ENCODE data around the gene CSNK1A1.

Gene CSNK1A1

DNA sequence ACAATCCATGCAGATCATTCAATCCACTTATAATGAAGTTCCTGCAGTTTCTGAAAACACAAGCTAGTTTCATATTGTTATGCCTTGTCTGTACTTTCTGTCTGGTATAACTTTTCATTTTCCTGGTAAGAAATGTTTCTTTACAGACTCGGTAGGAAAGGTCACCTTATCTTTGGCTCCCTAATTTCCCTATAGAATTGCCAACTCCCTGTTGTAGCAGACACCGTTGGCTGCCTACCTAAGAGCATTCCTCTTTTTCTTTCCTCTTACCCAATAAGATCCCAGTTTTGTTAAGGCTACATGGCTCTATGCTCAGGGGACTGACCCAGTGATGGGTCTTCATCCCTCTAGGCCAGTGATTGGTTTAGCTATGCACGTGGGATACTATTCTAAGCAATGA is 23.9 kb upstream of the CSNK1A1 start:
- TF ChIP-seq FOXP2 (optimal IDR thresholded peaks at IDR 0.05; ENCODE audit: borderline replicate concordance, extremely low read depth, extremely low read length, insufficient read depth) (no peak), POLR2AphosphoS5 (IDR thresholded peaks at IDR 0.05; ENCODE audit: low read depth, low read length) (no peak), TAF1 (IDR thresholded peaks at IDR 0.05; ENCODE audit: borderline replicate concordance, insufficient read depth, low read length) (no peak), SIN3A (IDR thresholded peaks at IDR 0.05; ENCODE audit: borderline replicate concordance, insufficient read depth, low read length) (no peak)
- TF ChIP-seq, protein P1, sequence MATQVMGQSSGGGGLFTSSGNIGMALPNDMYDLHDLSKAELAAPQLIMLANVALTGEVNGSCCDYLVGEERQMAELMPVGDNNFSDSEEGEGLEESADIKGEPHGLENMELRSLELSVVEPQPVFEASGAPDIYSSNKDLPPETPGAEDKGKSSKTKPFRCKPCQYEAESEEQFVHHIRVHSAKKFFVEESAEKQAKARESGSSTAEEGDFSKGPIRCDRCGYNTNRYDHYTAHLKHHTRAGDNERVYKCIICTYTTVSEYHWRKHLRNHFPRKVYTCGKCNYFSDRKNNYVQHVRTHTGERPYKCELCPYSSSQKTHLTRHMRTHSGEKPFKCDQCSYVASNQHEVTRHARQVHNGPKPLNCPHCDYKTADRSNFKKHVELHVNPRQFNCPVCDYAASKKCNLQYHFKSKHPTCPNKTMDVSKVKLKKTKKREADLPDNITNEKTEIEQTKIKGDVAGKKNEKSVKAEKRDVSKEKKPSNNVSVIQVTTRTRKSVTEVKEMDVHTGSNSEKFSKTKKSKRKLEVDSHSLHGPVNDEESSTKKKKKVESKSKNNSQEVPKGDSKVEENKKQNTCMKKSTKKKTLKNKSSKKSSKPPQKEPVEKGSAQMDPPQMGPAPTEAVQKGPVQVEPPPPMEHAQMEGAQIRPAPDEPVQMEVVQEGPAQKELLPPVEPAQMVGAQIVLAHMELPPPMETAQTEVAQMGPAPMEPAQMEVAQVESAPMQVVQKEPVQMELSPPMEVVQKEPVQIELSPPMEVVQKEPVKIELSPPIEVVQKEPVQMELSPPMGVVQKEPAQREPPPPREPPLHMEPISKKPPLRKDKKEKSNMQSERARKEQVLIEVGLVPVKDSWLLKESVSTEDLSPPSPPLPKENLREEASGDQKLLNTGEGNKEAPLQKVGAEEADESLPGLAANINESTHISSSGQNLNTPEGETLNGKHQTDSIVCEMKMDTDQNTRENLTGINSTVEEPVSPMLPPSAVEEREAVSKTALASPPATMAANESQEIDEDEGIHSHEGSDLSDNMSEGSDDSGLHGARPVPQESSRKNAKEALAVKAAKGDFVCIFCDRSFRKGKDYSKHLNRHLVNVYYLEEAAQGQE (IDR thresholded peaks at IDR 0.05; ENCODE audit: insufficient read depth in 1 of 2, low read depth in 2 of 2, low read length in 2 of 2) = no peak

DNA sequence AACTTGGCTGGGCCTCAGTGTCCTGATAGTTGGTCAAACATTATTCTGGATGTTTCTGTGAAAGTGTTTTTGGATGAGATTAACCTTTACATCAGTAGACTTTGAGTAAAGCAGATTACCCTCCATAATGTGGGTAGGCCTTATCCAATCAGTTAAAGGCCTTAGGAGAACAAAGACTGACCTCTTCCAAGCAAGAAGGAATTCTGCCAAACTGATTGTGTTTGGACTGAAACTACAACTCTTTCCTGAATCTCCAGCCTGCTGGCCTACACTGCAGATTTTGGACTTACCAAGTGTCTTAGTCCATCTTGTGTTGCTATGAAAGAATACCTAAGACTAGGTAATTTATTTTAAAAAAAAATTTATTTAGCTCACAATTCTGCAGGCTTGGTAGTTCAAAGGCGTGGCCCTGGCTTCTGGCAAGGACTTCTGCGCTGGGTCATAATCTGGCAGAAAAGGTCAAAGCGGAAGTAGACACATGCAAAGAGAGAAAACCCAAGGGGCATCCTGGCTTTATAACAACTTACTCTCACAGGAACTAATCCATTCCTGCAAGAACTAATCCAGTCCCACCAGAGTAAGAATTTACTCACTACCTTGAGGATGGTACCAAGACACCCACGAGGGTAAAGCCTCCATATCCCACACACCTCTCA is 21.5 kb upstream of the CSNK1A1 start:
- TF ChIP-seq POLR2AphosphoS5 (IDR thresholded peaks at IDR 0.05; ENCODE audit: low read depth, low read length) (no peak), FOXP2 (optimal IDR thresholded peaks at IDR 0.05; ENCODE audit: borderline replicate concordance, extremely low read depth, extremely low read length, insufficient read depth) (no peak), SIN3A (IDR thresholded peaks at IDR 0.05; ENCODE audit: borderline replicate concordance, insufficient read depth, low read length) (no peak), TAF1 (IDR thresholded peaks at IDR 0.05; ENCODE audit: borderline replicate concordance, insufficient read depth, low read length) (no peak)
- TF ChIP-seq, protein P1 (IDR thresholded peaks at IDR 0.05; ENCODE audit: insufficient read depth in 1 of 2, low read depth in 2 of 2, low read length in 2 of 2) = no peak

DNA sequence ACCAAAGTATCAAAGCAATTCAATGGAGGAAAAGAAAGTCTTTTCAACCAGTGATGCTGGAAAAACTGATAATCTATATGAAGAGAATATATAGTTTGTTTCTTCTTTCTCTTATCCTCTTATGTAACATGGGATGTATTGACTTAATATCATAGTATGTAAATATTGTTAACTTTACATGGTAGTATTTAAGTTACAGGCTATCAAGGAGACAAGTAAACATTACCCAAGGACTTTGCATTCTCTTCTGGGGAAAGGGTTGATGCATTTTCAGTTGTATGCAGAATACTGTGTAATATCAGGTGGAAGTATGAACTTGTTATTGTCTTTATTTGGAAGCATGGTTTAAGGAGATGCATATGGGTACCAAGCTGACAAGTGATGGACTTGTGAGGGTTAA is 20.9 kb upstream of the CSNK1A1 start:
- TF ChIP-seq FOXP2 (optimal IDR thresholded peaks at IDR 0.05; ENCODE audit: borderline replicate concordance, extremely low read depth, extremely low read length, insufficient read depth) = no peak
- TF ChIP-seq POLR2AphosphoS5 (IDR thresholded peaks at IDR 0.05; ENCODE audit: low read depth, low read length) = no peak

DNA sequence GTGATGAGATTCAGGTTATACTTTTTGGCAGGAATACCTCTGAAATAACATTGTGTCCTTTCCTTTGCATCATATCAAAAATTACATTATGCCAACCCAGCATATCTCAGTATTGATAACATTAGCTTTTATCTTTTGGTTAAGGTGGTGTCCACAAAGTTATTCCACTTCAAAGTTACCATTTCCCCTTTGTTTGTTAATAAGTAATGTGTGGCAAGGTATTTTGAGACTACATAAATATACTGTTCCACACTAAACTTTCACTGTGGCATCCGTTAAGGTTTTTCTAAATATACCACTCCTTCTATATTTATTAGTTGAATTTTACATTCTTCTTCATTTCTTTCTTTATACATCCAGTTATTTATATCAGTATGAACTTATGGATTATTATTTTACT is 16.0 kb upstream of the CSNK1A1 start:
- TF ChIP-seq POLR2AphosphoS5 (IDR thresholded peaks at IDR 0.05; ENCODE audit: low read depth, low read length) (no peak), FOXP2 (optimal IDR thresholded peaks at IDR 0.05; ENCODE audit: borderline replicate concordance, extremely low read depth, extremely low read length, insufficient read depth) (no peak), TAF1 (IDR thresholded peaks at IDR 0.05; ENCODE audit: borderline replicate concordance, insufficient read depth, low read length) (no peak)
- TF ChIP-seq, protein P1 (IDR thresholded peaks at IDR 0.05; ENCODE audit: insufficient read depth in 1 of 2, low read depth in 2 of 2, low read length in 2 of 2) = no peak

DNA sequence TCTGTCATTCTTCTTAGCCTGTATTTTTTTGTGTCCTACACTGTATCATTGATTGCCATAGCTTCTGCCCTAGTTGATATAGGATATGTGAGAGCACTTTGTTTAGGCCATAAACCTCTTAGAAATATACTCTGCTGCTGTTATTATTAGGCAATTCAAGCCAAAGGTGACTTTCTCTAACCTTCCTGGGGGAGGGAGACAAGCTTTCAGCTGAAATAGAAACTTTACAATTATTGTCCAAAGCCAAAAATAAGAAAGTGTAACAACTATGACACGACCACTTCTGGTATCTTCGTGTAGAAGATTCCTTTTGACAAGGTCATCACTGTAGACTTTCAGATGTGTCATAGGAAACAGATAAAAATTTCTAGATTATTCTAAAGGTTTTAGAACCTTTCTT is 12.2 kb upstream of the CSNK1A1 start:
- TF ChIP-seq FOXP2 (optimal IDR thresholded peaks at IDR 0.05; ENCODE audit: borderline replicate concordance, extremely low read depth, extremely low read length, insufficient read depth) = no peak
- TF ChIP-seq TAF1 (IDR thresholded peaks at IDR 0.05; ENCODE audit: borderline replicate concordance, insufficient read depth, low read length) = no peak
- no peak for TF ChIP-seq SIN3A (IDR thresholded peaks at IDR 0.05; ENCODE audit: borderline replicate concordance, insufficient read depth, low read length)
- TF ChIP-seq POLR2AphosphoS5 (IDR thresholded peaks at IDR 0.05; ENCODE audit: low read depth, low read length) = no peak
- TF ChIP-seq, protein P1 (IDR thresholded peaks at IDR 0.05; ENCODE audit: insufficient read depth in 1 of 2, low read depth in 2 of 2, low read length in 2 of 2) = no peak

Measured in PFSK-1 (cell line).